Right lobe of liver (tissue), 4 donors: ENCODE measurements around the gene SCGB1C2.

Source experiments
- CTCF ChIP-seq, 4 donors: fragments of 200-600 bp in 3 of 4; fragments of 450-650 bp in 1 of 4; IDR thresholded peaks; one replicate each; pipeline versions ENCODE4 v1.5.1 to v1.8.0; 2016 to 2022; ENCODE audit warnings: antibody characterized with exemption in 4 of 4, mild to moderate bottlenecking in 2 of 4
- POLR2A ChIP-seq: fragments of 450-650 bp; IDR thresholded peaks from one replicate; pipeline ENCODE4 v1.6.1; 2017; ENCODE audit warnings: antibody characterized with exemption, mild to moderate bottlenecking
- donor health status: DM: no; HTN: no; CAD: no.
- donor health status: DM: no; HTN: no; CAD: no.
- donor health status: DM: no; HTN: yes; CAD: no.

- TF ChIP-seq CTCF (IDR thresholded peaks at IDR 0.05) (no peak), POLR2A (no peak)
Observed at GRCh38 chr17:157901-158300, 20.5 kb downstream of the SCGB1C2 start.
